ENCODE measurements around the gene OR10X1. TPM values are rescaled to one million over a fixed set of nuclear protein-coding genes. Genes with fewer than 3 reads are reported as not detected.

Gene OR10X1
- total RNA-seq, result not detected
- long read RNA-seq, result 0 reads

GRCh38 chr1:158579733-158580132 is at the start of gene OR10X1:
TSS of gene OR10X1 (minus strand) at chr1:158579899. CDS start at chr1:158579899, 0 bp downstream.
- intact Hi-C loops (cut with DNase I), result no loop called here
- ATAC-seq, result no peak
- DNase-seq, result no peak

GRCh38 chr1:158613764-158614163 is 34.1 kb upstream of the OR10X1 start:
- intact Hi-C loops (cut with DNase I), result no loop called here
- ATAC-seq (no peak), DNase-seq (no peak)

- intact Hi-C loops (cut with DNase I), result no loop called here
- DNase-seq (no peak), ATAC-seq (no peak)
Measured at GRCh38 chr1:158611916-158612315, 32.2 kb upstream of the OR10X1 start.

- DNase-seq, result no peak
- intact Hi-C loops (cut with DNase I), result no loop called here
- no peak for ATAC-seq
Measured at GRCh38 chr1:158607296-158607695, 27.6 kb upstream of the OR10X1 start.

- intact Hi-C loops (cut with DNase I), result no loop called here
- ATAC-seq (no peak), DNase-seq (no peak)
Measured at GRCh38 chr1:158604968-158605367, 25.3 kb upstream of the OR10X1 start, which contains the start of gene OR10Z1. TSS of gene OR10Z1 (plus strand) at chr1:158605268. CDS start at chr1:158606439, 1,171 bp downstream.

GRCh38 chr1:158600735-158601134 is 21.0 kb upstream of the OR10X1 start:
- DNase-seq (no peak), ATAC-seq (no peak)
- intact Hi-C loops (cut with DNase I), result no loop called here

- intact Hi-C loops (cut with DNase I), result no loop called here
- DNase-seq, result no peak
- no peak for ATAC-seq
Measured at GRCh38 chr1:158586942-158587341, 7.2 kb upstream of the OR10X1 start.

- intact Hi-C loops (cut with DNase I), result no loop called here
- ATAC-seq, result no peak
- DNase-seq, result no peak
Measured at GRCh38 chr1:158583962-158584361, 4.3 kb upstream of the OR10X1 start.

GRCh38 chr1:158577561-158577960 is 2.1 kb downstream of the OR10X1 start:
- DNase-seq (no peak), ATAC-seq (no peak)
- intact Hi-C loops (cut with DNase I), result no loop called here

- no peak for DNase-seq
- ATAC-seq, result no peak
- intact Hi-C loops (cut with DNase I), result no loop called here
Measured at GRCh38 chr1:158572226-158572625, 7.5 kb downstream of the OR10X1 start.

- no peak for DNase-seq
- ATAC-seq, result no peak
- intact Hi-C loops (cut with DNase I), result no loop called here
Measured at GRCh38 chr1:158570480-158570879, 9.2 kb downstream of the OR10X1 start, which contains the start of gene OR6P1. TSS of gene OR6P1 (minus strand) at chr1:158570580. CDS start at chr1:158563604, 6,976 bp downstream.

- ATAC-seq, result no peak
- no peak for DNase-seq
- intact Hi-C loops (cut with DNase I), result no loop called here
Measured at GRCh38 chr1:158564608-158565007, 15.1 kb downstream of the OR10X1 start.

- no peak for ATAC-seq
- DNase-seq, result no peak
Measured at GRCh38 chr1:158563853-158564252, 15.8 kb downstream of the OR10X1 start.

GRCh38 chr1:158559696-158560095 is 20.0 kb downstream of the OR10X1 start:
- DNase-seq, result no peak
- no peak for ATAC-seq
- intact Hi-C loops (cut with DNase I), result no loop called here

More at GRCh38 chr1:158563853-158564252, 15.8 kb downstream of the OR10X1 start:
- intact Hi-C loops (cut with DNase I), result no loop called here

GRCh38 chr1:158554352-158554751 is 25.3 kb downstream of the OR10X1 start, which contains the start of gene OR6Y1:
TSS of gene OR6Y1 (minus strand) at chr1:158554405. CDS start at chr1:158548105, 6,300 bp downstream.
- ATAC-seq (peak in 1 of 2 donors; percentile 22), DNase-seq (no peak)
- intact Hi-C loops (cut with DNase I), result no loop called here

GRCh38 chr1:158552296-158552695 is 27.4 kb downstream of the OR10X1 start:
- intact Hi-C loops (cut with DNase I), result no loop called here
- DNase-seq (no peak), ATAC-seq (no peak)

GRCh38 chr1:158547533-158547932 is 32.2 kb downstream of the OR10X1 start:
- no peak for ATAC-seq
- DNase-seq, result no peak
- intact Hi-C loops (cut with DNase I), result no loop called here

GRCh38 chr1:158537609-158538008 is 42.1 kb downstream of the OR10X1 start:
- intact Hi-C loops (cut with DNase I), result no loop called here
- no peak for ATAC-seq
- no peak for DNase-seq

GRCh38 chr1:158534496-158534895 is 45.2 kb downstream of the OR10X1 start:
- intact Hi-C loops (cut with DNase I), result no loop called here
- ATAC-seq (no peak), DNase-seq (no peak)
